ENCODE data around the gene EFL1. TPM values are rescaled to one million over a fixed set of nuclear protein-coding genes. Genes with fewer than 3 reads are reported as not detected.

The EFL1 gene
- total and polyA plus RNA-seq, 2 donors (not counting 1 experiment from before 2014, with no cell fraction given), result 19.1 to 29.9 TPM

DNA sequence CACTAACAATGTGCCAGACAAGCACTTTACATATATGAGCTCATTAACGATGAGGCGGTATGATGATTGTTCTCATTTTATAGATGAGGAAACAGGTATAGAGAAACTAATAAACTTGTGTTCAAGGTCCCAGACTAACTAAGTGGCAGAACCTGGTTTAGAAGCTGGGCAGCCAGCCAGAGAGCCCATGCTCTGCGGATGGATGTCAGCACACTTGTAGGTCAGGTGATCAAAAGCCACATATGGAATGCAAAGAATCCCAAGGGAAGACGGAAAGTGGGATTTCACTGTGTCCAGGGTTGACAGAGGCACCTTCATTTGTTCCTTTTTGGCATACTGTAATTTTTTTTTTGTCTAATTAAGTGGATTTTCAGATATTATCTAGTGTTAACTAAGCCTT, 103.7 kb downstream of the EFL1 start:
- Histone ChIP-seq H3K36me3 (ENCODE audit: control insufficient read depth, insufficient read depth, low read length) (peaks cover 1% of the 10 kb centered on the region), H3K79me2 (ENCODE audit: control insufficient read depth, insufficient read depth, low read length) (no peaks in the 10 kb centered on the region), H3K27me3 (ENCODE audit: control insufficient read depth, insufficient read depth, low read length) (no peaks in the 10 kb centered on the region), H3K4me3 (replicated peaks in 1 of 4; ENCODE audit: control extremely low read depth in 1 of 4, insufficient read depth in 1 of 4, low read depth in 3 of 4, low read length in 4 of 4) (no peak overlapping the region), H3K4me1 (ENCODE audit: control insufficient read depth, extremely low read depth, insufficient read depth, low read length) (no peaks in the 10 kb centered on the region), H3K27ac (ENCODE audit: insufficient read depth, low read length) (no peak overlapping the region), H3K9me3 (ENCODE audit: control insufficient read depth, insufficient read depth, low read depth, low read length) (no peaks in the 10 kb centered on the region), H3K9ac (ENCODE audit: insufficient read depth, low read length) (no peak overlapping the region), H2AFZ (ENCODE audit: low read length) (no peak overlapping the region), H4K20me1 (ENCODE audit: control insufficient read depth, extremely low read depth, insufficient read depth, low read length) (no peaks in the 10 kb centered on the region), H3K4me2 (ENCODE audit: extremely low read depth, insufficient read depth, low read length) (no peak overlapping the region)
- TF ChIP-seq, protein P1, sequence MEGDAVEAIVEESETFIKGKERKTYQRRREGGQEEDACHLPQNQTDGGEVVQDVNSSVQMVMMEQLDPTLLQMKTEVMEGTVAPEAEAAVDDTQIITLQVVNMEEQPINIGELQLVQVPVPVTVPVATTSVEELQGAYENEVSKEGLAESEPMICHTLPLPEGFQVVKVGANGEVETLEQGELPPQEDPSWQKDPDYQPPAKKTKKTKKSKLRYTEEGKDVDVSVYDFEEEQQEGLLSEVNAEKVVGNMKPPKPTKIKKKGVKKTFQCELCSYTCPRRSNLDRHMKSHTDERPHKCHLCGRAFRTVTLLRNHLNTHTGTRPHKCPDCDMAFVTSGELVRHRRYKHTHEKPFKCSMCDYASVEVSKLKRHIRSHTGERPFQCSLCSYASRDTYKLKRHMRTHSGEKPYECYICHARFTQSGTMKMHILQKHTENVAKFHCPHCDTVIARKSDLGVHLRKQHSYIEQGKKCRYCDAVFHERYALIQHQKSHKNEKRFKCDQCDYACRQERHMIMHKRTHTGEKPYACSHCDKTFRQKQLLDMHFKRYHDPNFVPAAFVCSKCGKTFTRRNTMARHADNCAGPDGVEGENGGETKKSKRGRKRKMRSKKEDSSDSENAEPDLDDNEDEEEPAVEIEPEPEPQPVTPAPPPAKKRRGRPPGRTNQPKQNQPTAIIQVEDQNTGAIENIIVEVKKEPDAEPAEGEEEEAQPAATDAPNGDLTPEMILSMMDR (conservative IDR thresholded peaks at IDR 0.05 in 1 of 2, IDR thresholded peaks at IDR 0.05 in 1 of 2; ENCODE audit: low read depth in 1 of 2, low read length in 2 of 2), result no peak
- TF ChIP-seq EZH2 (IDR thresholded peaks at IDR 0.05; ENCODE audit: low read length, missing control alignments), result no peak
- peak in 1 of 2 donors; percentile 49 for DNase-seq (ENCODE audit: low read depth in 2 of 2)

DNA sequence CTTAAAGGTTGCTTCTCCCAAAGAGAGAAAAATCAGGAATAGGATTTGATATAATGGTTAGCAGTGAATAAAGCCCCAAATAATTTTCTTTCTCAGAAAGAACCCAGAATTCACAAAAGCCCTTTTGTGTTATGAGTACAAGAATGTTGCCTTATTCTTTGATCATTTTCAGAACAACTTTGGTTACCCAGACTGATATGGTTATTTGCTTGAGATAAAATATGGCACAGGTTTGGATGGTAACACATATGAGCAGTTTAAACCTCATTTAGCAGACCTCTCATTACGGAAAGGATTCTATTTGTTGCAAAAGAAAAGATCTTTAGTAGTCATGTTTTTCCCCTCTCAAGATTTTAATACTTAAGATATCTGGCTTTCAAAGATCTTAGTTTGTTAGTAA, 111.9 kb downstream of the EFL1 start:
- H3K4me1 ChIP-seq (ENCODE audit: control insufficient read depth, extremely low read depth, insufficient read depth, low read length), result peaks cover 4% of the 10 kb centered on the region
- no peaks in the 10 kb centered on the region for H3K27me3 ChIP-seq (ENCODE audit: control insufficient read depth, insufficient read depth, low read length)
- no peak overlapping the region for H2AFZ ChIP-seq (ENCODE audit: low read length)
- no peak overlapping the region for H3K9ac ChIP-seq (ENCODE audit: insufficient read depth, low read length)
- no peaks in the 10 kb centered on the region for H3K79me2 ChIP-seq (ENCODE audit: control insufficient read depth, insufficient read depth, low read length)
- H3K36me3 ChIP-seq (ENCODE audit: control insufficient read depth, insufficient read depth, low read length), result no peaks in the 10 kb centered on the region
- no peak for DNase-seq (ENCODE audit: low read depth in 2 of 2)
- H3K4me3 ChIP-seq (replicated peaks in 1 of 4; ENCODE audit: control extremely low read depth in 1 of 4, insufficient read depth in 1 of 4, low read depth in 3 of 4, low read length in 4 of 4), result no peak overlapping the region
- H3K4me2 ChIP-seq (ENCODE audit: extremely low read depth, insufficient read depth, low read length), result no peak overlapping the region
- TF ChIP-seq, protein P1 (conservative IDR thresholded peaks at IDR 0.05 in 1 of 2, IDR thresholded peaks at IDR 0.05 in 1 of 2; ENCODE audit: low read depth in 1 of 2, low read length in 2 of 2), result no peak
- TF ChIP-seq EZH2 (IDR thresholded peaks at IDR 0.05; ENCODE audit: low read length, missing control alignments), result no peak
- no peaks in the 10 kb centered on the region for H4K20me1 ChIP-seq (ENCODE audit: control insufficient read depth, extremely low read depth, insufficient read depth, low read length)
- H3K27ac ChIP-seq (ENCODE audit: insufficient read depth, low read length), result no peak overlapping the region
- H3K9me3 ChIP-seq (ENCODE audit: control insufficient read depth, insufficient read depth, low read depth, low read length), result no peaks in the 10 kb centered on the region

DNA sequence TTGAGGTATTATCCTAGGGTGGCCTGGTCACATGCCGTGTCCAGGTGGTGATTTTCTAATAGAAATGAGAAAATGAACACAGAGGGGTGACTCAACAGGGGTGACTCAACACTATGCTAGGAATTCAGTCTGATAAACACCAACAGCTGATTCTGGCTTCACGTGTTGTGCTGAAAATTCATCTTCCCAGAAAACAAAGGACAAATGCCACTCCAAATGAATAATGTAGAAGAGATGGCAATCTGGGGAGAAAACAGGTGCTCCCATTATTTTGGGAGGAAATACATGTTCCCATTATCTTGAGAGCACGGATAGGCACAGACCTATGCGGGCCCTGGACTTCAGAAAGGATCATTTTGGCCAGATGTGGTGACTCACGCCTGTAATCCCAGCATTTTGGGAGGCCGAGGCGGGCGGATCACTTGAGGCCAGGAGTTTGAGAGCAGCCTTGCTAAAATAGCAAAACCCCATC, 115.5 kb downstream of the EFL1 start:
- Histone ChIP-seq H3K27me3 (ENCODE audit: control insufficient read depth, insufficient read depth, low read length) (no peaks in the 10 kb centered on the region), H4K20me1 (ENCODE audit: control insufficient read depth, extremely low read depth, insufficient read depth, low read length) (no peaks in the 10 kb centered on the region), H3K9me3 (ENCODE audit: control insufficient read depth, insufficient read depth, low read depth, low read length) (no peaks in the 10 kb centered on the region), H3K4me2 (ENCODE audit: extremely low read depth, insufficient read depth, low read length) (no peak overlapping the region), H3K4me3 (replicated peaks in 1 of 4; ENCODE audit: control extremely low read depth in 1 of 4, insufficient read depth in 1 of 4, low read depth in 3 of 4, low read length in 4 of 4) (no peak overlapping the region), H3K27ac (ENCODE audit: insufficient read depth, low read length) (no peak overlapping the region), H3K9ac (ENCODE audit: insufficient read depth, low read length) (no peak overlapping the region), H3K79me2 (ENCODE audit: control insufficient read depth, insufficient read depth, low read length) (no peaks in the 10 kb centered on the region), H3K4me1 (ENCODE audit: control insufficient read depth, extremely low read depth, insufficient read depth, low read length) (peaks cover 4% of the 10 kb centered on the region), H3K36me3 (ENCODE audit: control insufficient read depth, insufficient read depth, low read length) (peaks cover 2% of the 10 kb centered on the region), H2AFZ (ENCODE audit: low read length) (no peak overlapping the region)
- DNase-seq (ENCODE audit: low read depth in 2 of 2), result peak; percentile 67 to 90
- no peak for TF ChIP-seq EZH2 (IDR thresholded peaks at IDR 0.05; ENCODE audit: low read length, missing control alignments)
- TF ChIP-seq, protein P1 (conservative IDR thresholded peaks at IDR 0.05 in 1 of 2, IDR thresholded peaks at IDR 0.05 in 1 of 2; ENCODE audit: low read depth in 1 of 2, low read length in 2 of 2), result no peak

Measured in fibroblast of lung (primary cell).